GM19455 (cell line): ENCODE results near the gene CCDC102B.
"Not testable (repeated sequence)": the region's sequence is repeated elsewhere in the genome, so short reads cannot be mapped to it uniquely, and the experiment has no call there.

Experiments
- ATAC-seq: cut with Tn5 transposase; IDR thresholded peaks from one replicate; pipeline ENCODE4 v1.9.1; 2021; ENCODE audit not compliant: unreplicated experiment

The CCDC102B gene

GRCh38 chr18:68893354-68893753, 95.5 kb downstream of the CCDC102B start:
- ATAC-seq, result no peak

- no peak for ATAC-seq
Measured at GRCh38 chr18:68897286-68897685, 99.4 kb downstream of the CCDC102B start.

GRCh38 chr18:68909579-68909978, 111.7 kb downstream of the CCDC102B start:
- no peak for ATAC-seq

GRCh38 chr18:68915061-68915460, 117.2 kb downstream of the CCDC102B start:
- ATAC-seq, result no peak

GRCh38 chr18:68916734-68917133, 118.9 kb downstream of the CCDC102B start:
- no peak for ATAC-seq

GRCh38 chr18:68918216-68918615, 120.3 kb downstream of the CCDC102B start:
- no peak for ATAC-seq

GRCh38 chr18:68919900-68920299, 122.0 kb downstream of the CCDC102B start:
- no peak for ATAC-seq

- ATAC-seq, result no peak
Measured at GRCh38 chr18:68922392-68922791, 124.5 kb downstream of the CCDC102B start.

- peak; percentile 61 for ATAC-seq
Measured at GRCh38 chr18:68925268-68925667, 127.4 kb downstream of the CCDC102B start.

- ATAC-seq, result no peak
Measured at GRCh38 chr18:68928762-68929675, 131.1 kb downstream of the CCDC102B start.

- no peak for ATAC-seq
Measured at GRCh38 chr18:68935686-68936085, 137.8 kb downstream of the CCDC102B start.

- ATAC-seq, result no peak
Measured at GRCh38 chr18:68937029-68937599, 139.2 kb downstream of the CCDC102B start.

GRCh38 chr18:68940039-68940438, 142.2 kb downstream of the CCDC102B start:
- no peak for ATAC-seq

GRCh38 chr18:68940754-68941153, 142.9 kb downstream of the CCDC102B start:
- no peak for ATAC-seq

GRCh38 chr18:68942230-68942629, 144.3 kb downstream of the CCDC102B start:
- ATAC-seq, result no peak

GRCh38 chr18:68943861-68944260, 146.0 kb downstream of the CCDC102B start:
- ATAC-seq, result not testable (repeated sequence)

- no peak for ATAC-seq
Measured at GRCh38 chr18:68944330-68944729, 146.4 kb downstream of the CCDC102B start.

GRCh38 chr18:68944826-68945225, 146.9 kb downstream of the CCDC102B start:
- no peak for ATAC-seq

- ATAC-seq, result no peak
Measured at GRCh38 chr18:68948622-68949021, 150.7 kb downstream of the CCDC102B start.

- no peak for ATAC-seq
Measured at GRCh38 chr18:68954738-68955137, 156.9 kb downstream of the CCDC102B start.

- ATAC-seq, result no peak
Measured at GRCh38 chr18:68956650-68957049, 158.8 kb downstream of the CCDC102B start.

- ATAC-seq, result no peak
Measured at GRCh38 chr18:68960355-68960754, 162.5 kb downstream of the CCDC102B start.
